Right atrium auricular region (tissue), 2 donors: ENCODE results near the gene NRXN3. TPM values are rescaled to one million over a fixed set of nuclear protein-coding genes. Genes with fewer than 3 reads are reported as not detected.

Source experiments
- DNase-seq: peaks from one replicate; pipeline ENCODE4 v3.0.0-alpha.2; 2019; ENCODE audit warnings: low spot score
- H3K27ac ChIP-seq, 2 donors: fragments of 200-600 bp; sonication (generic); 1 replicate in 1 of 2; 2 replicates in 1 of 2; pipeline ENCODE4 v1.5.1; 2016 to 2019
- H3K27me3 ChIP-seq, 2 donors: fragments of 200-600 bp; sonication (generic); one replicate each; pipeline versions ENCODE4 v1.5.1 to v1.6.0; 2017 to 2019
- H3K36me3 ChIP-seq: fragments of 200-600 bp; sonication (generic); one replicate; pipeline ENCODE4 v1.5.1; 2016
- H3K4me1 ChIP-seq, 2 donors: fragments of 200-600 bp; sonication (generic); one replicate each; pipeline versions ENCODE4 v1.5.1 to v1.6.0; 2017 to 2019
- H3K4me3 ChIP-seq, 2 donors: fragments of 200-600 bp; sonication (generic); 1 replicate in 1 of 2; 2 replicates in 1 of 2; pipeline ENCODE4 v1.5.1; 2017 to 2019; ENCODE audit warnings: mild to moderate bottlenecking in 1 of 2, moderate library complexity in 1 of 2
- H3K9me3 ChIP-seq, 2 donors: fragments of 200-600 bp; sonication (generic); one replicate each; pipeline ENCODE4 v1.5.1; 2019
- CTCF ChIP-seq, 2 donors: fragments of 200-600 bp; sonication (generic); IDR thresholded peaks; one replicate each; pipeline ENCODE4 v1.5.1; 2019; ENCODE audit warnings: antibody characterized with exemption in 2 of 2
- total RNA-seq, 2 donors: library from RNA; depleted of rRNA; stranded (reverse); fragments of >200 nt; gene quantifications; one replicate each; pipeline ENCODE4 v1.1.0, GENCODE V29; 2016

NRXN3 gene
- total RNA-seq, 2 donors from 2014 or later, result 2.0 to 2.3 TPM

GRCh38 chr14:79204591-79204990 is 1034.4 kb downstream of the NRXN3 start:
- TF ChIP-seq CTCF (IDR thresholded peaks at IDR 0.05), result no peak
- H3K36me3 ChIP-seq, result no peaks in the 10 kb centered on the region
- H3K4me1 ChIP-seq, result no peaks in the 10 kb centered on the region
- no peak overlapping the region for H3K27ac ChIP-seq
- no peaks in the 10 kb centered on the region for H3K9me3 ChIP-seq
- H3K27me3 ChIP-seq, result no peaks in the 10 kb centered on the region
- no peak overlapping the region for H3K4me3 ChIP-seq
- no peak for DNase-seq

GRCh38 chr14:79209418-79209817 is 1039.2 kb downstream of the NRXN3 start:
- no peak overlapping the region for H3K4me3 ChIP-seq
- no peaks in the 10 kb centered on the region for H3K27me3 ChIP-seq
- no peak for DNase-seq
- TF ChIP-seq CTCF (IDR thresholded peaks at IDR 0.05), result no peak
- no peak overlapping the region for H3K27ac ChIP-seq
- H3K36me3 ChIP-seq, result no peaks in the 10 kb centered on the region
- no peaks in the 10 kb centered on the region for H3K9me3 ChIP-seq
- no peaks in the 10 kb centered on the region for H3K4me1 ChIP-seq

GRCh38 chr14:79225815-79226214 is 1055.6 kb downstream of the NRXN3 start:
- Histone ChIP-seq H3K27ac (no peak overlapping the region), H3K9me3 (peaks cover 0 to 5% of the 10 kb centered on the region in 2 donors), H3K4me1 (no peaks in the 10 kb centered on the region), H3K36me3 (no peaks in the 10 kb centered on the region), H3K4me3 (no peak overlapping the region), H3K27me3 (no peaks in the 10 kb centered on the region)
- TF ChIP-seq CTCF (IDR thresholded peaks at IDR 0.05), result no peak
- DNase-seq, result no peak

GRCh38 chr14:79229383-79229909 is 1059.3 kb downstream of the NRXN3 start:
- no peak for DNase-seq
- Histone ChIP-seq H3K36me3 (no peaks in the 10 kb centered on the region), H3K4me1 (no peaks in the 10 kb centered on the region), H3K9me3 (no peaks in the 10 kb centered on the region), H3K27ac (no peak overlapping the region), H3K4me3 (no peak overlapping the region), H3K27me3 (no peaks in the 10 kb centered on the region)
- TF ChIP-seq CTCF (IDR thresholded peaks at IDR 0.05), result no peak

- TF ChIP-seq CTCF (IDR thresholded peaks at IDR 0.05), result no peak
- DNase-seq, result no peak
- no peak overlapping the region for H3K4me3 ChIP-seq
These were observed 1072.5 kb downstream of the NRXN3 start for GRCh38 chr14:79242666-79243065.

GRCh38 chr14:79246173-79246572 is 1076.0 kb downstream of the NRXN3 start:
- H3K36me3 ChIP-seq, result no peaks in the 10 kb centered on the region
- no peaks in the 10 kb centered on the region for H3K4me1 ChIP-seq
- no peaks in the 10 kb centered on the region for H3K27me3 ChIP-seq
- no peak overlapping the region for H3K4me3 ChIP-seq
- no peak for TF ChIP-seq CTCF (IDR thresholded peaks at IDR 0.05)
- no peaks in the 10 kb centered on the region for H3K9me3 ChIP-seq
- no peak overlapping the region for H3K27ac ChIP-seq
- no peak for DNase-seq

More at GRCh38 chr14:79242666-79243065, 1072.5 kb downstream of the NRXN3 start:
- no peaks in the 10 kb centered on the region for H3K27me3 ChIP-seq
- H3K4me1 ChIP-seq, result no peaks in the 10 kb centered on the region
- no peak overlapping the region for H3K27ac ChIP-seq
- H3K36me3 ChIP-seq, result no peaks in the 10 kb centered on the region
- H3K9me3 ChIP-seq, result no peaks in the 10 kb centered on the region
